ENCODE data around the gene INKA2. TPM values are rescaled to one million over a fixed set of nuclear protein-coding genes. Genes with fewer than 3 reads are reported as not detected.
"Not testable (repeated sequence)": the region's sequence is repeated elsewhere in the genome, so short reads cannot be mapped to it uniquely, and the experiment has no call there.

Gene INKA2
- total RNA-seq, 1 experiment from 2014 or later, result 2.9 TPM

DNA sequence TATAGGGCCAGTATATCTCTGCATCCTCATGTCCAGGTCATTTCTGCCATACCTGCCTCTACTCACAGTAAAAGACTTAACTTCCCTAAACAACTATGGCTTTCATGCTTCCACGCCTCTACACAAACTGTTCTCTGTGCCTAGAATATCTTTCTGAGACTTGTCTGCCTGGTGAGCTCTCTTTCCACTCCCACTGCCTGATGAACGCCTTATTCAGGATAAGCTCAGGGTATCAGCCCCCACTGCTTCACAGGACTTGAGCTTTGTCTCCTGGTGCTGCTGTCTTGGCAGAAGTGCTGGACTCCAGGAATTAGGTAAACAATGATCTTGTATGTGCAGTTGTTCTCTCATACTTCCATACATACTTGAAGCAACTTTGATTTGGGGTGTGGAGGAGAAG lies 11.7 kb upstream of the INKA2 start:
- no peak for DNase-seq (ENCODE audit: low read depth)

GRCh38 chr1:111749628-111750027 lies 10.4 kb upstream of the INKA2 start:
- DNase-seq (ENCODE audit: low read depth), result no peak

GRCh38 chr1:111747947-111748346 lies 8.8 kb upstream of the INKA2 start:
- no peak for DNase-seq (ENCODE audit: low read depth)

GRCh38 chr1:111747282-111747734 lies 8.1 kb upstream of the INKA2 start:
- peak; percentile 78 for DNase-seq (ENCODE audit: low read depth)

DNA sequence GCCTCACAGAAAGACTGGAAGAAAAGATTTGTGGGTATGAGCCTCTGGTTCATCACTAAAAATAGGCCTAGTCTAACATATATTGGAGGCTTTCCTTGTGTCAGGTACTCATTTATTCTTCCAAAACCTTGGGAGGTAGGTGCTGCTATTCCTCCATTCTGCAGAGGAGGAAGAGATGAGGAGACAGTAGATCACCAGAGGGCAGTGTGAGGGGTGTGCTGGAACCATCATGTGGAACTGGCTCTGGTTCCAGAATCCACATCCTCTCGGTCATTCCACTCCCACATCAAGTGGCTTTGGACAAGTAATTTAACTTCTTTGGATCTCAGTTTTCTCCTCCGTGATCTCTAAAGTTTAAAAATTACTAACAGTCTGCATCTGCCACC lies 7.4 kb upstream of the INKA2 start:
- no peak for DNase-seq (ENCODE audit: low read depth)

- no peak for DNase-seq (ENCODE audit: low read depth)
Measured at GRCh38 chr1:111745675-111746613, 6.7 kb upstream of the INKA2 start.

GRCh38 chr1:111743679-111744101 lies 4.5 kb upstream of the INKA2 start:
- DNase-seq (ENCODE audit: low read depth), result peak; percentile 66

DNA sequence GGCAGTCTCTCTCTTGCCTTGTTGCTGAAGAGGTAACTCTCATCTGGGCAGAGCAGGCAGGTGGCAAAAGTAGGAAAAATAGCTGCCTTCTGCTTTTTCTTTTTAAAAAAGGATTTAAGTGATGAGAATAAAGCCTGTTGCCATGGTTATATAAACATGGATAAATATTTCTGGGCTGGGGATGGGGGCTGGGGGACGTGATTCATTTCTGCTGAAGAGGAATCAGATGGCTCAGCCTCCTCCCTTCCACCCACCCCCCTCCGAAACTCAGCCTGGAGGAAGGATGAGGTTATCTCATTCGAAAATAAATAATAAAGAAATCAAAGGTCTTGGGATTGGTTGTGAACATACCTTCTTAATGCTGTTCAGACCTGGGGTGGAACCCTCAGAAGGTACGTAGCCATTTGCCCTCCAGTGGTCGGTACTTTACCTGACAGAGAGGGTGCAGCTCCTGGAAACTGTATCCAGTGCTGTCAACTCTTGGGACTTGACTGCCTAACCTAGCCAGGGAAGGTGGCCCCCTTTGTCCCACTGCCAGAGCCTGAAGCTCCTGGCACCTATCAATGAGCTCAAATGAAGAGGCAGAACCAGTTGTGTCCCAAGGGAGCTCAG lies 3.8 kb upstream of the INKA2 start:
- DNase-seq (ENCODE audit: low read depth), result peak; percentile 67

DNA sequence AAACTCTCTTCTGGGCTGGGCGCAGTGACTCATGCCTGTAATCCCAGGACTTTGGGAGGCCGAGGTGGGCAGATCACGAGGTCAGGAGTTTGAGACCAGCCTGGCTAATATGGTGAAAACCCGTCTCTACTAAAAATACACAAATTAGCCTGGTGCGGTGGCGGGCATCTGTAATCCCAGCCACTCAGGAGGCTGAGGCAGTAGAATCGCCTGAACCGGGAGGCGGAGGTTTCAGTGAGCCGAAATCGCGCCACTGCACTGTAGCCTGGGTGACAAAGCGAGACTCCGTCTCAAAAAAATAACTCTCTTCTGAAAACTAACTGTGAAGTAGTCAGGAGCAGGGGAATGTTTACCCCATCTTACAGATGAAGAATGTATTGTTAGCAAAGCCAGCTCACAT lies 3.1 kb upstream of the INKA2 start:
- not testable (repeated sequence) for DNase-seq (ENCODE audit: low read depth)

DNA sequence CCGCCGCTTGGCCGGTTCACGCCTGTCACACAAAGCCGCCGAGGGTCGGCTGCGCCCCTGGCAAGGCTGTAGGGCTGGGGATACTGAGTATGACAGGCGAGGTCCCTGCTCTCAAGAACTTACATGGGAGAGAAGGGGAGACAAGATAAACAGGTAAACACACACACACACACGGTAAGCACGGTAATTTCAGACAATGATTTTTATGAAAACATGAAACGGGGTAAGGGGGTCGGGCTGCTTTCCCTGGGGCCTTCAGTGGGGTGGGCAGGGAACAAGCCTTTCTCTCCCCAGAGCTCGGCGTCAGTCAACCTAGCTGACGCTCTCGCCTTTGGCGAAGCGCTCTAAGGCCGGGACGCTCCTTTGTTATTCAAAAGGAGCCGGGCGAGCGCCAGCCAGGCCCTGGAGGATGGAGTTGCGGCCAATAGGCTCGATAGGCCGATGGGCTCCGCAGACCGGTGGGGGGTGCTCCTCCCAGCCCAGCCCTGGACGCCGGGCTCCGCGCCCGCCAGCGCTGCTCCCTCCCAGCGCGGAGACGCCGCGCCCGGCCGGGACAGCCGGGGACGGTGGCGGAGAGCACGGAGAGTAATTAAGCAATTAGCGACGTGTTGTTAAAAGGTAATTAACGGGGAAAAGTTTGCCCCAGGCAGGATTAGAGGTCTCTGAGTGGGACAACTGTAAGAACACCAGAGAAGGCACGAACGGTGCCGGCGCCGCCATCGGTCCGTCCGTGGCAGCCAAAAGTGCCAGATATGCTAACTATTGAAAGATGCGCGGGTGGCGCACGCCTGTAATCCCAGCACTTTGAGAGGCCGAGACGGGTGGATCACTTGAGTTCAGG lies 950 bp upstream of the INKA2 start:
- peak; percentile 81 for DNase-seq (ENCODE audit: low read depth)

- peak; percentile 79 for DNase-seq (ENCODE audit: low read depth)
Measured at GRCh38 chr1:111738436-111739193, 580 bp downstream of the INKA2 start.

- no peak for DNase-seq (ENCODE audit: low read depth)
Measured at GRCh38 chr1:111738133-111738435, 1.1 kb downstream of the INKA2 start.

DNA sequence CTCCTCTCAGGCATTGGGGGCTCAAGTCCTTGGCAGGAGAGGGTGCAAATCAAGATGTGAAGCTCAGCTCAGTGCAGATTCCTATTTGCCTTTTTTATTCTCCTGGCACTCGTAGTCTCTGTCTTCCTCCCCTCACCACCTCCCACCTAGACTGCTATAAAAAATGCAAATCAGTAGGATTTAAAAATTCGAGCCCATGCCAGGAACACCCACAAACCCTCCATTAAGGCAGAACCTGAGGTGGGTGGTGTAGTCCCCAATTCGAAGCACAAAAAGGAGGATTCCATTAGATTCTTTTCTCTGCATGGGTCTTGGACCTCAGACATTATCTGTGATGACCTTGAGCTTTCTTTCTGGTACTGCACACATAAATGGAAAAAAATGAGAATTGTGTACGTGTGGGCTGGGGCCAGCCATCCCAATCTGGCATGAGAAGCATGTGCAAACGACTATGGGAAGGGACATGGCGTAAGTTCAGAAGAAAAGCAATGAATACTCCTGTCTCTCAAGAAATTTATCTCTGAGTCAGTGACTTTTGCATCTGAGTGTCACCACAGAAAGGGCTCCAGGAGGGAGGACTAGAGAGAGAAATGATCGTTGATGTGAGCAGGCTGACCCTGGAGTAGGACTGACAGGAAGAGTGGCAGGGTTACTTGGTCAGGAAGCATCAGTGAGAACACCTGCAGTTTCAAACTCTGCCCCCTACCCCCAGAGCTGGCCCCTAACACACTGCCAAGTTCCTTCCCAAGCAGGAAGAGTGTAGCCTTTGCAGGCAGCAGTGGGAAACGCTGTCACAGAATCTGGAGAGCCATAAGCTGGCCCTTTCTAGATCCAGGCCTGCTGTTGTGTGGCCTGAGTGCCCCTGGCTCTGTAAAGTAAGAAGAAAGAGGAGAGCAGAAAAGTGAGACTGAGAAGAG lies 1.7 kb downstream of the INKA2 start:
- DNase-seq (ENCODE audit: low read depth), result peak; percentile 37

DNA sequence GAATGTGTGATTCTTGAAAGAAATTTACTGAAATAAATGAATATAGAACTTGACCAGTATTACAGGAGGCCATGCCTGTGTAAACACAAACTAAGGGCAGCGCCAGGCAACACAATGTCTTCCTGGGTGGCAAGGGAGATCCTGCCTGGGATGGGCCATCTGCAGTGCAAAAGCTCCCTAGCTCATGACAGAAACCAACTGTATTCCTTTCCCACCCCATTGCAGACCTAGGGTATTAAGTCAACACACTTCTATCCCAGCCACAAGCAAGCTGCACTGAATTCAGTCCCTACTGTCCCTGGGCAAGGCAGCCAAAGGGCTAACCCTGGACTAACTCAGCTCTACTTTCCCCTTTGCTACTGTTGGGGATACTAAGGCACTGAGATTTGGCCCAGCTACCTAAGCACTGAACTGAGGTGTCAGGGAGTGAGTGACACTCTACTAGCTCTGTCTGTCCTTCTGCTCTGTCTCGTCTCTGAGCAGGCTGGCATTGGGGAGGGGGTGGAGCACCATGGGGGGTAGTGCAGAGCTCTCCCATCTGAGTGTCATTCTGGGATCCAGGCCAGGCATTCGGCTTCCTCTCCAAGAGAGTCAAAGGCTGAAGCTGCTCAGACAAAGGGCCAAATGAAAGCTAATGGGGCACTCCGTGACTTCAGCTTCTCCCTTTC lies 2.5 kb downstream of the INKA2 start:
- DNase-seq (ENCODE audit: low read depth), result peak; percentile 73

DNA sequence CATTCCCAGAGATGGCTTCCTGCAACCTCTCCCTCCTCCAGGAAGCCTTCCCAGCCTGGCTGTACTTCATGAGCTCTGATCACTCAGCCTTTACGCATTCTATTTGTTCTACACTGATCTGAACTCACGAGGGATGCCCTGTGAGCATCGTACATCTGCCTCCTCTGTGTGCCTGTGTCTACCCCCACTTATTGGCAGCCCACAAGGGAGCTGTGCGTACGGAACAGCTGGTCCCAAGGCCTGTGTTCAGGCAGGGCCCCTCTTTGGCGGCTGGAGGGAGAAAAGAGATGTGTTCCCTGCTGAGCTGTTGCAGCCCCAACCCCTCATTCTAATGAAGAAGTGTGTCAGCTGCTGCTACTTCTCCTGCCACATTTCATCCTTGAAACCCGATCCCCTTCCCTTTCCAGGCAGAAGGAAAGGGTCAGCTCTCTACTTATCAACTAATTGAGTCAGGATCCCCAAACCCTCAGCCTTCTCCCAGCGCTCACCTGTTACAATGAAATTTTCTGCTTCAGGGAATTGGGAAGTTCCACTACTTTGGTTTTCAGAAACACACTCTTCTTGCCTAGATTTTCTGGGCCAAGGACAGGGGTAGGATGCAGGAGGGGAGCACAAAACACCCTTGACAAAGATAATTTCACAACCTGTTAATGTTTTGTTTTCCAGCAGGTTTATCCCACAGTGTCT lies 3.2 kb downstream of the INKA2 start:
- peak; percentile 38 for DNase-seq (ENCODE audit: low read depth)

DNA sequence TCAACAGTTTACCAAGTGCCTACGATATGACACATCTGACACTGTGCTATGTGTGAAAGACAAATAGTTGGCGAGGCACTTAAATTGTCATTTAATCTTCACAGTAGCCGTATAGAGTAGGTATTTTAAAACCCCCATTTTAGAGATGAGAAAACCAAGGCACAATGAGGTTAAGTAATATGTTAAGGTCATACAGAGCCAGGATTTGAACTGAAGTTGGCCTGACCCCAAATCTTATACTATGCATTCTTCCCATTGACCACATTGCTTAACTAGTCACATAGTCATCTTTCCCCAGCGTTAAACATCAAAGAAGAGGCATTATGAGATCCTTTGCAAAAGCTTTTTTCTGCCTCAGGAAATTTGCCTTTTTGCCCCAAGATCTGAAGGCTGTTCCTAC lies 3.9 kb downstream of the INKA2 start:
- no peak for DNase-seq (ENCODE audit: low read depth)

DNA sequence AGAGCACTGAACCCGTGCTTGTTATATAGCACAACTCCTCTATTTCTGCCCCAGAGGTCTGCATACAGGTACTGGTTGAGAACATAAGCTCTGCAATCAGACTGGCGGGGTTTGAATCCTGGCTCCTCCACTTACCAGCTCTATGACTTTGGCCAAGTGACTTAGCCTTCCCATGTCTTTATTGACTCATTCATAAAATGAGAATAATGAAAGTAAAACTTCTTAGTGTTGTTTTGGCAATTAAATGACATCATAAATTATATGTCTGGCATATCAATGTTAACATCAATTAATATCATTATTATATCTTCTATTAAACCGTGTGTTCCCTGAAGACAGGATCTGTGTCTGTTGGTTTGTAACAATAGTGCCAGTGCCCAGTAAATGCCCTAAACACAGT lies 4.3 kb downstream of the INKA2 start:
- no peak for DNase-seq (ENCODE audit: low read depth)

DNA sequence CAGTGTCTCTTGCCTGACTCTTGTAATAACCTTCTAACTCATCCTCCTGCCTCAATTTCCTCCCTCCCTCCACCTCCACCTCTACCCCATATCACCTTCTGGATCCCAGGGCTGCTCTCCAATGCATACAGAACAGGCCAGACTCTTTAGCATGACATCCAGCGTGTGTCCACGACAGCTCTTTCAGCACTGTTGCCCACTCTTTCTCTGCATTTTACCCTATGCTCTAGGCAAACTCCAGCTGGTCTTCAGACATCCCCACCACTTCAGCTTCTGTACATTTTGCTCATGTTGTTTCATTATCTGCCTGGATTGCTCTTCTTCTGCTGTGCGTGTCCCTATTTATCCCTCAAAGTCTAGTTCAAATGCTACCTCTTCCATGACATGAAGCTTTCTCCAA lies 4.8 kb downstream of the INKA2 start:
- no peak for DNase-seq (ENCODE audit: low read depth)

DNA sequence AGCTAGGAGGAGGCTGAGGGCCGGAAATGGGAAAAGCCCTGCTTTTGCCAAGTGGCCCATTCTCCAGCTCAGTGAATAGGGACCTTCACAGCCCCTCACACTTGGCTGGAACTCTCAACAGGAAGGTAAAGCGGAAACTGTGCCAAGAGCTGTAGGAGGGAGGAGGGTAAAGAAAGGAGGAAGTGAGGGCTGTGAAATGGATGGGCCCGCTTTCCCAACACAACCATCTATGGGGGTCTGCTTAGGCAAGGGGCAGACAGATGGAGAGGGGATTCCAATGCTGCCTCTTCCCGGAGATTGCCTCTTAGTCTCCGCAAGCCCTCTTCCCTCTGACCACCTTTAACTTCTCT lies 5.2 kb downstream of the INKA2 start:
- no peak for DNase-seq (ENCODE audit: low read depth)
